Subcutaneous adipose tissue (tissue), 4 donors: Measurements from ENCODE around the gene DERL3. TPM values are rescaled to one million over a fixed set of nuclear protein-coding genes. Genes with fewer than 3 reads are reported as not detected.

Experiments
- CTCF ChIP-seq: fragments of 450-650 bp; IDR thresholded peaks from one replicate; pipeline ENCODE4 v1.5.1; 2016; ENCODE audit warnings: low read depth, mild to moderate bottlenecking, control low read depth, antibody characterized with exemption, moderate library complexity
- total RNA-seq, 4 donors: library from RNA; depleted of rRNA; stranded (reverse); fragments of >200 nt; gene quantifications; one replicate each; pipeline ENCODE4 v1.1.0, GENCODE V29; 2016

DERL3 gene
- total RNA-seq, 4 donors from 2014 or later, result 0.22 to 1.5 TPM; not detected in 2

DNA sequence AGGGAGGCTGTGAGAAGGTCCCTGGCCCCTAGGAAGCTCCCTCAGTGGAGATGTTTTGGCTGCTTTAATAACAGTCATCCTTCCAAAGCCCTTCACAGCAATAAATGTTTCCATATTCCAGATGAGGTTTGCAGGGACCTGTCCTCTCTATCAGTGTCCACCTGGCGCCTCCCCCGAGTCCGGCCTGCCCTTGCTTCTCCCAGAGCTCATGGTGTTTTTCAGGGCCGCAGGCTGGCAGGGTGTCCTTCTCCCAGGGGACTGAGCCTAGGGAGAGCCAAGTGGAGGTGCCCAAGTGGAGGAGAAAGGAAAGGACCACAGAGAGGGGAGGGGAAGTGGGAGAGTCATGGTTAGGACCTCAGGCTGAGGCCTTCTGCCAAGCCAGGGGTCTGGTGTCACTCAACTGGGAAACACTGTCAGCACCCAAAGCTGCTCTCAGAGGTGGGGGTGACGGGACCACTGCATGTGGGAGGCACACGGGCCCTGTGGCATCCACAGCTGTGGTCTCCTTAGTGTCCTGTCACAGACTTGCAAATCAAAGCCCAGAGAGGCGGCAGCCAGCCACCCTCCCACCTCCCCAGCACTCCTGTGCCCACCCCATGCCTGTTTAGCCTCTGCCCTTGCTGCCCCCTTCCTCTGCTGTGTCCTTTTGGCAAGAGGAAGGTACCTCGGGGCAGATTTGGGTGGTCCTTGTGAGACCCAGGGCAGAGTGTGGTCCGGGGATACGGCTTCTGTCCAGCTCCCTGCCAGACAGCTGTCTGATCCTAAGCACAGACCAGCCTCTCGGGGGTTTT, 6.4 kb downstream of the DERL3 start:
- TF ChIP-seq CTCF, result no peak

- no peak for TF ChIP-seq CTCF
Observed at GRCh38 chr22:23831781-23832180, 7.0 kb downstream of the DERL3 start.

- TF ChIP-seq CTCF, result no peak
Observed at GRCh38 chr22:23831261-23831660, 7.5 kb downstream of the DERL3 start.

DNA sequence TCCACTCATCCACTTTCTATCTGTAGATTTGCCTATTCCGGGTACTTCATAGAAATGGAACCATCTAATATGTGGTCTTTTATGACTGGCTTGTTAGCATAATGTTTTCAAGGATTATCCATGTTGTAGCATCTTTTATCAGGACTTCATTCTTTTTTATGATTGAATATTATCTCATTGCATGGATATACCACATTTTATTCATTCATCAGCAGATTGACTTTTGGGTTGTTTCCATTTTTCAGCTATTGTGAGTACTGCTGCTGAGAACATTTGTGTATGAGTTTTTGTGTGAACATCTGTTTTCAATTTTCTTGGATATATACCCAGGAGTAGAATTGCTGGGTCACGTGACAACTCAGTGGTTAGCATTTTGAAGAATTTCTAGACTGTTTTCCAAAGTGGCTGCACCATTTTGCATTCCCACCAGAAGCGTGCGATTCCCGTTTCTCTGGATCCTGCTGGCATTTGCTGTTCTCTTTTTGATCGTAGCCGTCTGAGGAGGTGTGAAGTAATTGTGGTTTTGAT, 8.9 kb downstream of the DERL3 start:
- TF ChIP-seq CTCF, result no peak

GRCh38 chr22:23828800-23829680, 9.8 kb downstream of the DERL3 start:
- TF ChIP-seq CTCF, result no peak

DNA sequence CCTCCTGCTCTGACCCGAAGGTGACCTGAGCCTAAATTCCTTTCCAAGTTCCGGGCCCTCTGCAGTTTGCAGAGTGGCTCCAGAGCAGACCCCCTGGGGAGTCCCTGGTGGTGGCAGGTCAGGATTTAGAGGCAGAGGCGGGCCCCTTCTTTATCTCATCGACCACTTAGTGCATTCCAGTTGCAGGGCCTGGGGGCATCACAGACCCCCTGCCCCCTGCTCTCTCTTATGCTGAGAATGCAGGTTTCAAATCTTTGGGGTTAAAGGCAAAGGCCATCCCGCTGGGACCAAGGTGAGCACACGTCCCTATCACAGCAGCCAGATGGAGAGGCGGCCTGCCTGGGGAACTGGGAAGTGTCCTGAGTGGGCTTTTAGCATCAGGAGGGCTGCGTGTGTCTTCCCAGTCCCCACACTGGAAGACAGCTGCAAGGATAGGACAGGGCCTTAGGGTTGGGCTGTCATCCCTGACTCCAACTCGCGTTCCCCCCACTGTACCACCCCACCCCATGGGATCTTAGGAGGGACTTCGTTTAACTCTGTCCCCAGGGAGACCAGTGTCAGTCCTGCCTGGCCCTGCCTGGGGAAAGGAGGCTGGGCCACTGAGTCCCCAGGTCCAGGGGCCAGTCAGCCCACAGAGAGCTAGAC, 11.3 kb downstream of the DERL3 start:
- TF ChIP-seq CTCF, result no peak
